Endometrial microvascular endothelial cells (primary cell): ENCODE data around the gene CCDC88C. TPM values are rescaled to one million over a fixed set of nuclear protein-coding genes. Genes with fewer than 3 reads are reported as not detected.

Source experiments
- in situ Hi-C: cut with HindIII; loops from 2 replicates; pipeline ENCODE4 v1.10.0; 2017; ENCODE audit warnings: low sequenced_read_pairs, low pct_unique_long_range_greater_than_20kb; ENCODE audit errors: inconsistent ontology term
- total RNA-seq: library from RNA; depleted of rRNA; stranded (reverse); fragments of >200 nt; gene quantifications from one replicate; pipeline ENCODE4 v1.2.3, GENCODE V29; 2015; ENCODE audit errors: inconsistent ontology term

Gene CCDC88C
- total RNA-seq, 1 donor from 2014 or later = 7.2 TPM

GRCh38 chr14:91371990-91372375 is 45.6 kb downstream of the CCDC88C start:
- in situ Hi-C loops = no loop called here

DNA sequence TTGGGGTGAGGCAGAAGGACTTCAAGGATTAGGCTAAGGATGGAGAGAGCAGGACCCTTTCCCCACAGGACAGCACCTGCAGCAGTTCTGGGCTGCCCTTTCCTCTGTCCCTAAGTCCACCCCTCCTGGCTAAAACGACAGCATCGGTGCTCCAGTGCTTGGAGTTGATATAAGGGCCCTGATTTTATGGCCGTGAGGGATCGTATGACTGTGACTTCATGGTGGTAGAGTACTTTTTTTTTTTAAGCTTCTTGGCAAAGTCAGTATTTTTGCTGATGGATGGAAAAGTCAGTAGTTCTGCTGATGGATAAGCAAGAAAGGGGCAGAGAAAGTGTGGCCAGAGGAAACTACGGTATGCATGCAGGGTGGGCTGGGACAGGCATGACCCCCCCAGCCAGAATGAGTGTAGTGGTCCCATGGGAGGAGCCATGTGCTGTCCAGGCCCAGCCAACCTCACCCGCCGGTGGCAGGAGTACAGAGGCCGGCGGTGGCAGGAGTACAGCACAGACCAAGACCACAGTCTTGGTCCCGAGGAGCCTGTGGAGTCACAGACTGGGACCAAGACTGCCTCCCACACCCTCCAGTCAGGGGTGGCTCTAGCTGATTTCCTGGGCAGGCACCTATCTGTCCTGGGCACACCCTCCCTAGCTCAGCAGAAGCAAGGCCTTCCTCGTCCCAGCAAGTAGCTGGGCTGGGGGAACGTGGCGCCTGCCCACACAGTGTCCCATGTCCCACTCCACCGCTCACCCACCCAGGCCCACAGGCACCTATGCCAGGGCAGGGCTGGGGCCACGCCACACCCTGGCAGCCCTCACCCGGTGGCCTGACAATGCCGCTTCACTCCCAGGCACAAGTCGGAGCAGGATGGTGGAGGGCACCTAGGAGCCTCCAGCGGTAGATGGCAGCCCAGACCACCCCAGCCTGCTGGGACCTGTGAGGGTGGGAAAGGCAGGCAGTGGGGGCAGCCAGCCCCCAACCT is 46.3 kb downstream of the CCDC88C start:
- in situ Hi-C loops = no loop called here

DNA sequence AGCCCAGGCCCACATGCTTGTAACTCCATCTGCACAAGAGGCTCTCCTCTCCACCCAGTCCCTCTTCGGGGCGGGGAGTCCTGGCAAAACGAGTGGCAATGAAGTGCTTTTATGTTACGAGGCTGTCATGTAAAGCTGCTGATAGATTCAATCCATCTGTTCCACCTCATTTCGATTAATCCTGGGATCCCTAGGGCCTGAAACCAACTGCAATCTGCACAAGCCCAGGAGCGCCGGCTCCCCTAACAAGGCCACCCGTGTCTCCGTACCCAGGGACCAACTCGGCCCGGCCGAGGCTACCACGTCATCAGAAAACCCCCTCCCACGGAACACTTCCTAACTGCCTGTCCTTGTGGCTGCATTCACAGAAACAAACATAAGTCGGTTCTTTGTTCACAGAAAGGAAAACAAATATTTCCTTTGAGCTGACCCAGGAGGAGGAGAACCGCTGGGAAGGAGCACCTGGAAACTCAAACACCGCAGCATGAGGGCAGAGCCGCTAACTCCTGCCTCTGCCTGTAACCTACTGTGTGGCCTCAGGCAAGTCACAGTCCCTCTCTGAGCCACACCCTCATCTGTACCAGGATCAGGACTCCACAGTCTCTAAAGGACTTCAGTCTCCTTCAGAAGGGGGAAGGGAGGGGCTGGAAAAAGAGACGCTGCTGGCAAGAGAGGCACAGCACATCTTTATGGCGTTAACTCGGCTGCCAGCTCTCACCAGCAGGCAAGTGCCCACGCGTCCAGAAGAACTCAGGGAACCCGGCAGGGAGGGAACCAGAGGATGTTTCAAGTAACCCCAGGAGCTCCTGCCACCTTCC is 47.8 kb downstream of the CCDC88C start:
- in situ Hi-C loops = no loop called here

DNA sequence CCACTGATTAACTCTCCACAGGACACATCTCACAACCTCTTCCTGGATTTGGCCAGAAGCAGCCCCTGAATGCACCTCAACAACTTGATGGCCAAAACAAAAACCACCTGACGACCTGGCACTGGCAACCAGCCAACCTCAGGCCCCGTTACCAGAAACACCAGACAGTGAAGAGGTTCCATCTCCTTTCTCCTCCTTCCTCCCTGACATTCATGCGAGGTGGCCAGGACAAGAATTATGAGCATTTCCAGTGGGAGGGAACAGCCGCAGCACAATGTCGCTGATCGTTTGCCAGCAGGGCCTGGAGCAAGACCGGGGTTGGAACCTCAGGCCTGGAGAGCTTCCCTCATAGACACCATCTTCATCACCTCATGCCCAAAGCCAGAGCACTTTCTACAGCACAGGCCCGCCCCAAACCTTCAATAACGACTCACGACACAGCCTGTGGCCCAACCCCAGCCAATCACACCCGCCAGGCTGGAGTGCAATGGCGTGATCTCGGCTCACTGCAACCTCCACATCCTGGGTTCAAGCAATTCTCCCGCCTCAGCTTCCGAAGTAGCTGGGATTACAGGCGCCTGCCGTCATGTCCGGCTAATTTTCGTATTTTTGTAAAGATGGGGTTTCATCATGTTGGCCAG is 48.7 kb downstream of the CCDC88C start:
- in situ Hi-C loops = no loop called here

GRCh38 chr14:91367173-91368171 is 50.1 kb downstream of the CCDC88C start:
- in situ Hi-C loops = no loop called here

- in situ Hi-C loops = no loop called here
Measured at GRCh38 chr14:91366749-91367148, 50.9 kb downstream of the CCDC88C start.

DNA sequence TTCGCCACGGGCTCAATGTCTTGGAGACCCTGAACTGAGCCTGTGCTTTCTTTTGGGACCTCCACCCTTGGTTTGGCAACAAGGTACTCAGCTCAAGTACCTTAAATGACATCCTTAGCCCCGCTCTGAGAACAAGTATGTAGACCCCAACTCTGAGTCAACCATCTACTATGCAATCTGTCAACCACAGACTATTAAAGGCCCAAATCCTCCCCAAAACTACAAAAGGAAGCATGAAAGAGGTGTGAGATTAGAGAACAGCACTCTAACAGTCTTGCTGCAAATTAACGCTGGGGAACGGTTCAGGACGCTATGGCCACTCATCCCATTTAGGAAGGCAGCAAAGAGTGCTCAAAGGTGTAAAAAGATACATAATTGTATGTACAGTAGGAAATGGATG is 52.1 kb downstream of the CCDC88C start:
- in situ Hi-C loops = no loop called here

DNA sequence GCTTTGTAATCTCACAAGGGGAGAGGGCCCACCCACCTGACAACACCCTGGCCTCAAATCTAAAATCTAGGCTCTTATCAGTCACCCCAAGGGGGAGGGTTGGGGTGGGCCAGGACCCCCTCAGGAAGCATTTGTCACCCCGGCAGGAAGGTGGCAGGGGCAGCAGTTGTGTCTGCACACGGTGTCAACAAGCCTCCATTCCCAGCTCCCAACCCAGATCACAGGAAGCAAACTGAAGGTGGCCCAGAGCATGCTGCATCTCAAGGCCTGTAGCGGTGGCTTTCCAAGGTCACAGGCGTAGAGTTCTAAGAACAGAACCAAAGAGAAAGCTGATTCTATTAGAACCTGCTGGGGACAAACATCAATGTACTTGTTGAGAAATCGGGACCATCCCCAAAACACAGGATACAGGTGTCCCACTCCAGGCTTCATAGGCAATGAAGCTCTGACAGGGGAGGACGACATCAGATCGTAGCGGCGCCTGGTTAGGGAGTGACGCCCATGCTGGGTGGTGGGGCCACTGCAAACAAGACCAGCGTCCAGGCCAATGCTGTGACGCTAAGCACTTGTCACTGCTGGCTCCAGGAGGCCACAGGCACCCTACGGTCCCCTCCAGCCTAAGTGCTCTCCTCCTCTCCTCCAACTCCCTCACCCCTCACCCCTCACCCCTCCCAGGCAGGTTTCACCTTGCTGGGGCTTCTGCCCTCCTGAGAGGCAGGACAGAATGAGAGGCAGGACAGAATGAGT is 52.9 kb downstream of the CCDC88C start:
- in situ Hi-C loops = no loop called here

- in situ Hi-C loops = no loop called here
Measured at GRCh38 chr14:91363776-91364523, 53.7 kb downstream of the CCDC88C start.

GRCh38 chr14:91361233-91361811 is 56.3 kb downstream of the CCDC88C start:
- in situ Hi-C loops = no loop called here

DNA sequence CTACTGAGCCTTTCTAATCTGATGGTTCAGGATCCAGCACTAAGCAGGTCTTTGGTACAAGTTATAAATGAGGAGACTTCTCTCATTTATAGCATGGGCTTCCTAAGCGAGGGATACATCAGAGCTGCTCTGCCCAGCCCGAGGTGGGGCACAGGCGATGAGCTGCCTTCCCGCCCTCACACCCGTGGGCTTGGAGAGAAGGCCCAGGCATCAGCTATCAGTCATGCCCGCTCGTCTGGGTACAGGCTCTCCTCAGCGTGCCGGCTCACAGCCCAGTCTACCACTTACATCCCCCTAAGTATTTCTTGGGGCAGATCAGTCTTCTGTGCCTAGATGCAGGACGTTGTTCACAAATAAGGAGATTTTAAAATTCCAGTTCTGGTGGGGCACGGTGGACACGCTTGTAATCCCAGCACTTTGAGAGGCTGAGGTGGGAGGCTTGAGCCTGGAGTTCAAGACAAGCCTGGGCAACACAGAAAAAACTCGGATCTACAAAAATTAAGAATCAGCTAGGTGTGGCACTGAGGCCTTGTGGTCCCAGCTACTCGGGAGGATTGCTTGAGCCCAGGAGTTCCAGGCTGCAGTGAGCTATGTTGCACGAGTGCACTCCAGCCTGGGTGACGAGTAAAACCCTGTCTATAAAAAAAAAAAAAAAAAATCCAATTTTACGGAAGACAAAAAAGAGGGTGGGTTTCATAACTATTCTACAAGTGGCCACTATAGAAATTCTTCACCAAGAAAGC is 57.0 kb downstream of the CCDC88C start:
- in situ Hi-C loops = no loop called here

DNA sequence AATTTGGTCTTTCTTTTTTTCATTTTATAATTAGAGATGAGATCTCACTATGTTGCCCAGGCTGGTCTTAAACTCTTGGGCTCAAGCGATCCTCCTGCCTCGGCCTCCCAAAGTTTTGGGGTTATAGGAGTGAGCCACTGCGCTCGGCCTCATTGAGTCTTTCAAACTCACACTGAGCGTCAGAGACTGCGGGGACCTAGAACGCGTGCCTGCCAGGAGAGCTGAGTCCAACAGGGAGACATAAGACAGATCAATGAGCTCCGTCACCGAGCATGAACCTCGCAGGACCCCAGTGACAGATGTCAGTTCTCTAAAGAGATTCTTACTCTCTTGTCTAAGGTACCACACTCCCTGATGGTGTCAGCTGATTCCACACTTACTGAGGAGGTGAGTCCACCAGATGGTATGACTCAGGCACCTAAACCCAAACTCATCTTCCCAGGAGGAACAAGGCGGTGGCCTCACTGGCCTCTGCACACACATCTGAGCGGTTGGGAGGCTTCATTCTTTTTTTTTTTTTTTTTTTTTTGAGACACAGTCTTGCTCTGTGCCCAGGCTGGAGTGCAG is 58.9 kb downstream of the CCDC88C start:
- in situ Hi-C loops = no loop called here

DNA sequence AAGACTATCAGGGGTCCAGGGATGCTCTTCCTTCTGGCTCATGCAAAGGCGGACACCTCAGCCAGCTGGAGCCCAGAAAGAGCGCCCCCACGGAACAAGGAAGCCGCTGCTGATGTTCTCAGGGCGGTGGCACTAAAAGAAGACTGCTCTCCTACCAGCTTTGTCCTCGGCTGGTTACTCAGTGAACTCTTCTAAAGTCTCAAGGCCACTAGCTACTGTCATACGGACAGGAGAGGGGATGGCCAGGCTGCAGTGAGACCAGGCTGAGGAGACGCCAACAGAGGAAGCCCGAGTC is 59.6 kb downstream of the CCDC88C start:
- in situ Hi-C loops = no loop called here

DNA sequence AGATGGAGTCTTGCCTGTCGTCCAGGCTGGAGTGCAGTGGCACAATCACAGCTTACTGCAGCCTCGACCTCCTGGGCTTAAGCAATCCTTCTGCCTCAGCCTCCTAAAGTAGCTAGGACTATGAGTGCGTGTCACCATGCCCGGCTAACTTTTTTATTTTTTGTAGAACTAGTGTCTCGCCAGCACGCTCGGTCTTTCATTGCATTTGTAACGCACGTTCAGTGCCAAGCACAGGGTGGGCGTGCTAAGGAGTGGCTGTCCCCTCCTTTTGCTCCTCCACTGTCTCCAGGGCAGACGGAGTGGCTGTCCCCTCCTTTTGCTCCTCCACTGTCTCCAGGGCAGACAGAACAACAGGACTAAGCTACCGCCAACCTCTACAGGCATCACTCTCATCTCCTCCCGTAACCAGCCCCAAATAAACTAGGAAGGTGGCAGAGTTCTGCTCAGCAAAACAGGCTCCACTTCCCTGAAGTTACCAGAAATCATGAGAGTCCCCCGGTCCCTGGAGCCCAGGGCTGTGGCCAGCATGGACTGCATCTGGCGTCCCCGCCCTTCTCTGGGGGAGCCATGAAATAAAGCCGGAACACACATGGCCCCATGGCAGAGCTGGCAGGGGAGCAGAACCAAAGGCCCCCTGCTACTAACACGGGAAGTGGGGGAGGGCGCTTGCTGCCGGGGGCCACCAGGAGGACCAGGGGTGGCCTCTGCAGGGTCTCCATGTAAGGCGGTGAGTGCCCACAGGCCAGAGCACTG is 60.2 kb downstream of the CCDC88C start:
- in situ Hi-C loops = no loop called here

GRCh38 chr14:91356181-91356763 is 61.3 kb downstream of the CCDC88C start:
- in situ Hi-C loops = no loop called here
